GM06990 (cell line): ENCODE data around the gene SPINT4.

Source experiments
- DNase-seq: peaks from one replicate; pipeline ENCODE4 v3.0.0-alpha.2; 2011; ENCODE audit not compliant: insufficient read length; ENCODE audit errors: extremely low read depth
- H3K27me3 ChIP-seq: replicated peaks from 2 replicates; pipeline ENCODE4 v1.6.0; 2011; ENCODE audit warnings: low read length; ENCODE audit not compliant: control insufficient read depth, insufficient read depth
- H3K36me3 ChIP-seq: 2 replicates; pipeline ENCODE4 v1.5.1; 2011; ENCODE audit warnings: low read length; ENCODE audit not compliant: control insufficient read depth, insufficient read depth
- H3K4me3 ChIP-seq: replicated peaks from 2 replicates; pipeline ENCODE4 v1.5.1; 2011; ENCODE audit warnings: low read depth, mild to moderate bottlenecking, control low read depth, low read length
- TF ChIP-seq, protein P1 (sequence below): IDR thresholded peaks from 2 replicates; pipeline ENCODE4 v1.5.1; 2011; ENCODE audit warnings: low read length, control low read depth, mild to moderate bottlenecking, inconsistent platforms; ENCODE audit not compliant: insufficient read depth, poor library complexity, severe bottlenecking

Gene SPINT4

DNA sequence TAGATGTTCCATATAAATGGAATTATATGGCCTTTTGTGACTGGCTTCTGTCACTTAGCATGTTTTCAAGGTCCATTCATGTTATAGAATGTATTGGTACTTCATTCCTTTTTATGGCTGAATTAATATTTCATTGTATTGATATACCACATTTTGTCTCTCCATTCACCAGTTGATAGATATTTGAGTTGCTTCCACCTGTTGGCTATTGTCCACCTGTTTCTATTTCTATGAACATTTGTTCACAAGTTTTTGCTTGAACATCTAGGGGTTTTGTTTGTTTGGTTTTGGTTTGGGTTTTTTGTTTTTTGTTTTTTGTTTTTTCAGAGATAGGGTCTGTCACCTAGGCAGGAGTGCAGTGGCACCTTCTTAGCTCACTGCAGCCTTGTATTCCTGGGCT lies 46.3 kb downstream of the SPINT4 start:
- no peaks in the 10 kb centered on the region for H3K27me3 ChIP-seq
- DNase-seq = no peak
- TF ChIP-seq, protein P1, sequence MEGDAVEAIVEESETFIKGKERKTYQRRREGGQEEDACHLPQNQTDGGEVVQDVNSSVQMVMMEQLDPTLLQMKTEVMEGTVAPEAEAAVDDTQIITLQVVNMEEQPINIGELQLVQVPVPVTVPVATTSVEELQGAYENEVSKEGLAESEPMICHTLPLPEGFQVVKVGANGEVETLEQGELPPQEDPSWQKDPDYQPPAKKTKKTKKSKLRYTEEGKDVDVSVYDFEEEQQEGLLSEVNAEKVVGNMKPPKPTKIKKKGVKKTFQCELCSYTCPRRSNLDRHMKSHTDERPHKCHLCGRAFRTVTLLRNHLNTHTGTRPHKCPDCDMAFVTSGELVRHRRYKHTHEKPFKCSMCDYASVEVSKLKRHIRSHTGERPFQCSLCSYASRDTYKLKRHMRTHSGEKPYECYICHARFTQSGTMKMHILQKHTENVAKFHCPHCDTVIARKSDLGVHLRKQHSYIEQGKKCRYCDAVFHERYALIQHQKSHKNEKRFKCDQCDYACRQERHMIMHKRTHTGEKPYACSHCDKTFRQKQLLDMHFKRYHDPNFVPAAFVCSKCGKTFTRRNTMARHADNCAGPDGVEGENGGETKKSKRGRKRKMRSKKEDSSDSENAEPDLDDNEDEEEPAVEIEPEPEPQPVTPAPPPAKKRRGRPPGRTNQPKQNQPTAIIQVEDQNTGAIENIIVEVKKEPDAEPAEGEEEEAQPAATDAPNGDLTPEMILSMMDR = no peak
- H3K4me3 ChIP-seq = no peak overlapping the region
- H3K36me3 ChIP-seq = no peaks in the 10 kb centered on the region

DNA sequence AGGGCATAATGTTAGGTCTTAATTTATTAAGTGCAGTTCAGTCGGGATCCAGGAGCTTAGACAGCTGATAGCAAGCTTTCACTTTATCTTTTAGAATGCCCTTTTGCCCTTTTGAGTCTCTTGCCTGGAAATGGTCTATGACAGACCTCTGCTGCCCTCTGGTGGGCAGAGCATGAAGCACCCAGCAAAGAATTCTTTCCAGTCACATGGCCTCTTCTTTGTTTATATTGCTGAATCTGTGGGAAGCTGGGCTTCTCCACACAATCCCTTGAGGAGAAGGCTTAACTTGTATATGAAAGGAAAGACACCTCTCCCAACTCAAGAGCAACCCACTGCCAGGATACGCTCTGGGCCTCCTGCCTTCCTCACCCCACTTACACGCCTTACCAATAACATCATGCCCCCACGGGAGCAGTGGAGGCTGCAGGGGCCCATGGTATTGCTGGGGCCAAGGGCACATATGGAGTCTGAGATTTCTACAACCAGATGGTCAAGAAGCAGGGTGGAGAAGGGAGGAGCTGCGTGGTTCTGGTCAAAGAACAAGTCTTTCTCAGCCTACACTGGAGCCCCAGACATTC lies 49.1 kb downstream of the SPINT4 start:
- DNase-seq = no peak
- no peaks in the 10 kb centered on the region for H3K27me3 ChIP-seq
- no peak overlapping the region for H3K4me3 ChIP-seq
- TF ChIP-seq, protein P1 = peak; percentile 84
- H3K36me3 ChIP-seq = no peaks in the 10 kb centered on the region

DNA sequence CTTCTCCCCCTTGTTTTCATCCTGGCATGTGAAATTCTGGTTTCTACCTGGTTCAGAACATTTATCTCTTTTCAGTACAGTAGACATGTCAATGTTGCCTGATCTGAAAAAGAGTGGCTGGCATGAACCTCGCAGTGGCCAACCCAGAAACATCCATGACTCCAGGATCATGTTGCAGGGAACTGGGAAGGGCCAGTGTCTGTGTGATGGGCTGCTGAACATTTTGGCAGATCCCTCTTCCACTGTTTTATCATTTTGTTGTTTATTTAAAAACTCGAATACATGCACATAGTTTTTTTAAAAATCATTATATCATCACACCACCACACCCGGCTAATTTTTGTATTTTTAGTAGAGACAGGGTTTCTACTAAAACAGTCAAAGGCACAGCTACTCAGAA lies 50.5 kb downstream of the SPINT4 start:
- no peaks in the 10 kb centered on the region for H3K27me3 ChIP-seq
- H3K36me3 ChIP-seq = no peaks in the 10 kb centered on the region
- no peak overlapping the region for H3K4me3 ChIP-seq
- DNase-seq = no peak
- TF ChIP-seq, protein P1 = no peak

DNA sequence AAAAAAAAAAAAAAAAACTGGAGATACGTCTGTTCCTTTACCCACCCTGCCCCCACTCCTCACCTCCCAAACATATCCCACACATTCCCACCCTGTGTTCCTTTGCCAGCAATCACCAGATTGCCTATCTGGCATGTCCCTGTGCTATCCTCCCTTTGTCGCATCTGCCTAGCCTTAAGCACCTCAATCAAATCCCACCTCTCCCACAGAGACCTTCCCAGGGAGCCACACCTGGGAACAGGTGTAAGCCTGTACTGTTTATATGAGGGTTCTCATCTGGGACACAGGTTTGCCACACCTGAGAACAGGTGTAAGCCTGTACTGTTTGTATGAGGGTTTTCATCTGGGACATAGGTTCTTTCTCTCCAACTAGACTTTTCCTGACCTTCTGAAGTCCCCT lies 52.8 kb downstream of the SPINT4 start:
- no peaks in the 10 kb centered on the region for H3K27me3 ChIP-seq
- TF ChIP-seq, protein P1 = no peak
- no peak overlapping the region for H3K4me3 ChIP-seq
- no peak for DNase-seq
- H3K36me3 ChIP-seq = no peaks in the 10 kb centered on the region

DNA sequence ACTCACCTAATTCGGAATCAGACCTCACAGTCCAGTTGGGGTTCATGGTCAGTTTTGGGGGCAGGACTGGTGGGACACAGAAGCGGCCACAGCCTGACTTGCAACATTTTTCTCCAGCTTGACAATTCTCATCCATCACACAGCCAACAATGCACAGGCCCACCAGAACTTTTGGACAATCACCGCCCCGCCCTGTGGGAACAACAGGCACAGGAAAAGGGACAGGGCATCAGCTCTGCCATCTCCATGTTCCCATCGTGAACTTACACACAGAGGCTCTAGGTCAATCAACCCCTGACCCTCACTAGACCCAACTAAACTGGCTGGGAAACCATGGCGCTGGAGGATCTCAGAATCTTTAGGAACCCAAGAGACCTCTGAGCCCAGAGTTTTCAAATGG lies 53.3 kb downstream of the SPINT4 start:
- Histone ChIP-seq H3K36me3 (no peaks in the 10 kb centered on the region), H3K27me3 (no peaks in the 10 kb centered on the region), H3K4me3 (no peak overlapping the region)
- DNase-seq = no peak
- TF ChIP-seq, protein P1 = no peak
